ENCODE data around the gene SHBG. TPM values are rescaled to one million over a fixed set of nuclear protein-coding genes. Genes with fewer than 3 reads are reported as not detected.

SHBG gene
- total and polyA plus RNA-seq, 10 of the 15 experiments (the other 5 are each of a cell fraction or from before 2014, with no cell fraction given): not detected

DNA sequence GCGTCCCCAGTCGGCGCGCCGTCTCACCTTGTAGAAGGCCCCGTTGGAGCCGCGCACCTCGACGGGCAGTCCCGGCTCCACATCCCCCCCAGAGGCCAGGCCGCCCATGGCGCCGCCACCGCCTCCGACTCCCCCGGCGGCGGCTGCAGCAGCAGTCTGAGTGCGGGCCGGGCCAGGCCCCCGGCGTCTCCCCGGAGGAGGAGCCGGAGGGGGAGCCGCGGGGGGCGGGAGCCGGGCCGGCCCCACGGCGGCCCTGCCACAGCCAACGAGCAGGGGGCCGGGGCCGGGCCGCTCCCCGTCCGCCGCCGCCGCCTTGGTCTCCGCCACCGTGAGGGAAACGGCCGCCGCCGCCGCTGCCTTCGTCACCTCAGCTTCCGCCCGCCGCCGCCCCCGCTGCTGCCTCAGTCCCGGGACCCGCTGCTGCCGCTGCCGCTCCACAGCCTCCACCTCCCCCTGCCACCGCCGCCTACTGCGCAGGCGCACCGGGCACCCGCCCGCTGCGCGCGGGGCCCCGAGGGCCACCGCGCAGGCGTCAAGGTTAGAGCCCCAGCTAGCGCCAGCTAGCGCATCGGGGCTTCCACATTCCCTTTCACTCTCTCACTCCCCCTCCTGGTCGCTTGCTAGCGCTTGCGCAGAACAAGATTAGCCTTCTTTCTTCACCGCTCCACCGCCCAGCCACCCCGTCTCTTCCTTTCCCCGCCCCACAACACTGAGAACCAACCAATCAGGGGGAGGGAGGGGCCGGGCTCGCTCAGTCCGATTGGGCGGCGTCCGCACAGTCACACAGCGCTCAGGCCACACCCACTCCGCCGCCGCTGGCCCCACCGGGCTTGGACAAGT lies 15.3 kb upstream of the SHBG start, which contains the start of gene FXR2 (continued):
- TF ChIP-seq RAD51 (IDR thresholded peaks at IDR 0.05): no peak
- no peak for TF ChIP-seq PML (IDR thresholded peaks at IDR 0.05; ENCODE audit: low read length)
- TF ChIP-seq NR2F1 (conservative IDR thresholded peaks at IDR 0.05): peak; percentile 71
- peak; percentile 85 for TF ChIP-seq BACH1 (IDR thresholded peaks at IDR 0.05; ENCODE audit: borderline replicate concordance)
- no peak for TF ChIP-seq TCF7 (IDR thresholded peaks at IDR 0.05; ENCODE audit: borderline replicate concordance)
- peak; percentile 88 for TF ChIP-seq SP1 (IDR thresholded peaks at IDR 0.05; ENCODE audit: low read depth, low read length)
- no peak for TF ChIP-seq TBL1XR1 (IDR thresholded peaks at IDR 0.05; ENCODE audit: low read depth, low read length)
- no peak for TF ChIP-seq ZNF384 (IDR thresholded peaks at IDR 0.05; ENCODE audit: borderline replicate concordance, low read depth, low read length)
- TF ChIP-seq HDAC6 (IDR thresholded peaks at IDR 0.05; ENCODE audit: unreplicated experiment): no peak
- TF ChIP-seq, protein P1, sequence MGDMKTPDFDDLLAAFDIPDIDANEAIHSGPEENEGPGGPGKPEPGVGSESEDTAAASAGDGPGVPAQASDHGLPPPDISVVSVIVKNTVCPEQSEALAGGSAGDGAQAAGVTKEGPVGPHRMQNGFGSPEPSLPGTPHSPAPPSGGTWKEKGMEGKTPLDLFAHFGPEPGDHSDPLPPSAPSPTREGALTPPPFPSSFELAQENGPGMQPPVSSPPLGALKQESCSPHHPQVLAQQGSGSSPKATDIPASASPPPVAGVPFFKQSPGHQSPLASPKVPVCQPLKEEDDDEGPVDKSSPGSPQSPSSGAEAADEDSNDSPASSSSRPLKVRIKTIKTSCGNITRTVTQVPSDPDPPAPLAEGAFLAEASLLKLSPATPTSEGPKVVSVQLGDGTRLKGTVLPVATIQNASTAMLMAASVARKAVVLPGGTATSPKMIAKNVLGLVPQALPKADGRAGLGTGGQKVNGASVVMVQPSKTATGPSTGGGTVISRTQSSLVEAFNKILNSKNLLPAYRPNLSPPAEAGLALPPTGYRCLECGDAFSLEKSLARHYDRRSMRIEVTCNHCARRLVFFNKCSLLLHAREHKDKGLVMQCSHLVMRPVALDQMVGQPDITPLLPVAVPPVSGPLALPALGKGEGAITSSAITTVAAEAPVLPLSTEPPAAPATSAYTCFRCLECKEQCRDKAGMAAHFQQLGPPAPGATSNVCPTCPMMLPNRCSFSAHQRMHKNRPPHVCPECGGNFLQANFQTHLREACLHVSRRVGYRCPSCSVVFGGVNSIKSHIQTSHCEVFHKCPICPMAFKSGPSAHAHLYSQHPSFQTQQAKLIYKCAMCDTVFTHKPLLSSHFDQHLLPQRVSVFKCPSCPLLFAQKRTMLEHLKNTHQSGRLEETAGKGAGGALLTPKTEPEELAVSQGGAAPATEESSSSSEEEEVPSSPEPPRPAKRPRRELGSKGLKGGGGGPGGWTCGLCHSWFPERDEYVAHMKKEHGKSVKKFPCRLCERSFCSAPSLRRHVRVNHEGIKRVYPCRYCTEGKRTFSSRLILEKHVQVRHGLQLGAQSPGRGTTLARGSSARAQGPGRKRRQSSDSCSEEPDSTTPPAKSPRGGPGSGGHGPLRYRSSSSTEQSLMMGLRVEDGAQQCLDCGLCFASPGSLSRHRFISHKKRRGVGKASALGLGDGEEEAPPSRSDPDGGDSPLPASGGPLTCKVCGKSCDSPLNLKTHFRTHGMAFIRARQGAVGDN (IDR thresholded peaks at IDR 0.05): peak; percentile 74
- no peak for TF ChIP-seq CBX3 (IDR thresholded peaks at IDR 0.05; ENCODE audit: borderline replicate concordance, low read depth)
- no peak for TF ChIP-seq STAT3 (IDR thresholded peaks at IDR 0.05; ENCODE audit: low read depth, low read length)
- TF ChIP-seq, protein P2, sequence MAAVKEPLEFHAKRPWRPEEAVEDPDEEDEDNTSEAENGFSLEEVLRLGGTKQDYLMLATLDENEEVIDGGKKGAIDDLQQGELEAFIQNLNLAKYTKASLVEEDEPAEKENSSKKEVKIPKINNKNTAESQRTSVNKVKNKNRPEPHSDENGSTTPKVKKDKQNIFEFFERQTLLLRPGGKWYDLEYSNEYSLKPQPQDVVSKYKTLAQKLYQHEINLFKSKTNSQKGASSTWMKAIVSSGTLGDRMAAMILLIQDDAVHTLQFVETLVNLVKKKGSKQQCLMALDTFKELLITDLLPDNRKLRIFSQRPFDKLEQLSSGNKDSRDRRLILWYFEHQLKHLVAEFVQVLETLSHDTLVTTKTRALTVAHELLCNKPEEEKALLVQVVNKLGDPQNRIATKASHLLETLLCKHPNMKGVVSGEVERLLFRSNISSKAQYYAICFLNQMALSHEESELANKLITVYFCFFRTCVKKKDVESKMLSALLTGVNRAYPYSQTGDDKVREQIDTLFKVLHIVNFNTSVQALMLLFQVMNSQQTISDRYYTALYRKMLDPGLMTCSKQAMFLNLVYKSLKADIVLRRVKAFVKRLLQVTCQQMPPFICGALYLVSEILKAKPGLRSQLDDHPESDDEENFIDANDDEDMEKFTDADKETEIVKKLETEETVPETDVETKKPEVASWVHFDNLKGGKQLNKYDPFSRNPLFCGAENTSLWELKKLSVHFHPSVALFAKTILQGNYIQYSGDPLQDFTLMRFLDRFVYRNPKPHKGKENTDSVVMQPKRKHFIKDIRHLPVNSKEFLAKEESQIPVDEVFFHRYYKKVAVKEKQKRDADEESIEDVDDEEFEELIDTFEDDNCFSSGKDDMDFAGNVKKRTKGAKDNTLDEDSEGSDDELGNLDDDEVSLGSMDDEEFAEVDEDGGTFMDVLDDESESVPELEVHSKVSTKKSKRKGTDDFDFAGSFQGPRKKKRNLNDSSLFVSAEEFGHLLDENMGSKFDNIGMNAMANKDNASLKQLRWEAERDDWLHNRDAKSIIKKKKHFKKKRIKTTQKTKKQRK (IDR thresholded peaks at IDR 0.05; ENCODE audit: low read depth, low read length): no peak
- no peak for TF ChIP-seq STAT1 (conservative IDR thresholded peaks at IDR 0.05)
- no peak for TF ChIP-seq CBFB (IDR thresholded peaks at IDR 0.05; ENCODE audit: low read depth)
- no peak for TF ChIP-seq MAX (IDR thresholded peaks at IDR 0.05; ENCODE audit: low read depth, low read length)
- no peak for TF ChIP-seq KAT2A (conservative IDR thresholded peaks at IDR 0.05; ENCODE audit: control insufficient read depth, low read depth, low read length)
- TF ChIP-seq ZNF622 (IDR thresholded peaks at IDR 0.05): no peak
- no peak for TF ChIP-seq JUND (IDR thresholded peaks at IDR 0.05; ENCODE audit: low read depth, low read length)
- TF ChIP-seq ZNF24 (IDR thresholded peaks at IDR 0.05): no peak
- 0 out of 4 replicates have a peak, but pooled peaks of 1 of the 2 experiments have one; percentile 9 for TF ChIP-seq SRF (IDR thresholded peaks at IDR 0.05; ENCODE audit: low read depth in 2 of 2, low read length in 2 of 2)
- TF ChIP-seq EZH2 (IDR thresholded peaks at IDR 0.05; ENCODE audit: borderline replicate concordance, control insufficient read depth, low read depth, low read length): no peak
- TF ChIP-seq, protein P3, sequence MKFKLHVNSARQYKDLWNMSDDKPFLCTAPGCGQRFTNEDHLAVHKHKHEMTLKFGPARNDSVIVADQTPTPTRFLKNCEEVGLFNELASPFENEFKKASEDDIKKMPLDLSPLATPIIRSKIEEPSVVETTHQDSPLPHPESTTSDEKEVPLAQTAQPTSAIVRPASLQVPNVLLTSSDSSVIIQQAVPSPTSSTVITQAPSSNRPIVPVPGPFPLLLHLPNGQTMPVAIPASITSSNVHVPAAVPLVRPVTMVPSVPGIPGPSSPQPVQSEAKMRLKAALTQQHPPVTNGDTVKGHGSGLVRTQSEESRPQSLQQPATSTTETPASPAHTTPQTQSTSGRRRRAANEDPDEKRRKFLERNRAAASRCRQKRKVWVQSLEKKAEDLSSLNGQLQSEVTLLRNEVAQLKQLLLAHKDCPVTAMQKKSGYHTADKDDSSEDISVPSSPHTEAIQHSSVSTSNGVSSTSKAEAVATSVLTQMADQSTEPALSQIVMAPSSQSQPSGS (IDR thresholded peaks at IDR 0.05; ENCODE audit: low read length): no peak
